ENCODE measurements around the gene MAPT. TPM values are rescaled to one million over a fixed set of nuclear protein-coding genes. Genes with fewer than 3 reads are reported as not detected.

The MAPT gene
- total and polyA plus RNA-seq, 2 of the 4 experiments (the other 2 are of a cell fraction), result 0.18 to 0.19 TPM

GRCh38 chr17:45982791-45983613 is 88.6 kb downstream of the MAPT start:
- no TSS peak for BruUV-seq (replicated peaks)
- no peak overlapping the region for H3K14ac ChIP-seq (replicated peaks; ENCODE audit: low read depth, low read length)
- H4K20me1 ChIP-seq (ENCODE audit: insufficient read depth, low read length), result no peaks in the 10 kb centered on the region; the same call in 1 of the 2 replicates
- no peak overlapping the region for H2BK120ac ChIP-seq (ENCODE audit: low read depth, low read length)
- no peaks in the 10 kb centered on the region for H3K79me1 ChIP-seq (ENCODE audit: low read depth in 1 of 2, low read length in 2 of 2)
- H2BK15ac ChIP-seq (ENCODE audit: low read depth, low read length), result no peak overlapping the region
- ChIA-PET POLR2A (ENCODE audit: unreplicated experiment) (no interaction called here), CTCF (no interaction called here)
- H3K4me1 ChIP-seq (ENCODE audit: control insufficient read depth, insufficient read depth, low read length), result no peaks in the 10 kb centered on the region
- H2AK5ac ChIP-seq (ENCODE audit: low read depth, low read length), result no peak overlapping the region
- dilution Hi-C loops (cut with HindIII; ENCODE audit: low sequenced_read_pairs, unreplicated experiment) (no loop called here), intact Hi-C loops (cut with micrococcal nuclease) (no loop called here), in situ Hi-C loops (cut with MboI; ENCODE audit: low sequenced_read_pairs) (no loop called here)
- no peak overlapping the region for H3K56ac ChIP-seq (ENCODE audit: extremely low read depth, insufficient read depth, low read length)
- H3K23ac ChIP-seq (ENCODE audit: low read depth, low read length), result no peak overlapping the region
- H4K8ac ChIP-seq (ENCODE audit: low read depth in 2 of 2, low read length in 2 of 2), result no peak overlapping the region
- no peak overlapping the region for H3K27ac ChIP-seq (ENCODE audit: insufficient read depth, low read length)
- no peak overlapping the region for H4K91ac ChIP-seq (ENCODE audit: insufficient read depth, low read depth, low read length)
- no peak overlapping the region for H2AFZ ChIP-seq (replicated peaks; ENCODE audit: low read length, poor library complexity)
- no peak for TF ChIP-seq MAFK (IDR thresholded peaks at IDR 0.05; ENCODE audit: low read depth, low read length)
- TF ChIP-seq FOS (IDR thresholded peaks at IDR 0.05; ENCODE audit: low read depth, low read length), result no peak
- TF ChIP-seq BHLHE40 (IDR thresholded peaks at IDR 0.05; ENCODE audit: low read depth, low read length), result no peak
- TF ChIP-seq ELK1 (IDR thresholded peaks at IDR 0.05; ENCODE audit: borderline replicate concordance, low read depth, low read length), result no peak
- TF ChIP-seq MXI1 (IDR thresholded peaks at IDR 0.05; ENCODE audit: borderline replicate concordance, low read depth, low read length), result no peak
- no peak for TF ChIP-seq RFX5 (IDR thresholded peaks at IDR 0.05; ENCODE audit: low read depth, low read length)
- no peak for TF ChIP-seq USF2 (IDR thresholded peaks at IDR 0.05; ENCODE audit: low read depth, low read length)
- no peak for TF ChIP-seq CEBPB (IDR thresholded peaks at IDR 0.05; ENCODE audit: low read depth, low read length)
- TF ChIP-seq POLR2A (IDR thresholded peaks at IDR 0.05; ENCODE audit: low read depth, low read length), result no peak
- no peak for TF ChIP-seq RCOR1 (IDR thresholded peaks at IDR 0.05; ENCODE audit: insufficient replicate concordance, low read length)
- no peak overlapping the region for H2BK5ac ChIP-seq (ENCODE audit: low read depth, low read length, poor library complexity, severe bottlenecking)
- no peak overlapping the region for H2BK20ac ChIP-seq (ENCODE audit: low read depth, low read length)
- DNase-seq, result no peak
- no peak overlapping the region for H3K4me3 ChIP-seq (ENCODE audit: insufficient read depth, low read depth, low read length)
- no peak overlapping the region for H3K9ac ChIP-seq (ENCODE audit: low read depth, low read length)
- H3K9me1 ChIP-seq (ENCODE audit: insufficient read depth, low read length), result no peaks in the 10 kb centered on the region
- H3K4me2 ChIP-seq (ENCODE audit: low read depth, low read length), result no peak overlapping the region
- peaks cover 55% of the 10 kb centered on the region for H3K27me3 ChIP-seq (ENCODE audit: control insufficient read depth, insufficient read depth, low read length)
- WGBS, 2 experiments (ENCODE audit: extremely low coverage in 2 of 2, insufficient read length in 1 of 2), result 76% methylated on average over 12 of the region's 41 CpGs; no CpG with 5 or more reads in 1 of the 2 experiments
- H3K4ac ChIP-seq (ENCODE audit: low read depth, low read length), result no peak overlapping the region
- H3K18ac ChIP-seq (ENCODE audit: low read depth, low read length), result no peak overlapping the region
- no peaks in the 10 kb centered on the region for H3K36me3 ChIP-seq (ENCODE audit: control insufficient read depth, insufficient read depth, low read length)
- no peaks in the 10 kb centered on the region for H3K9me3 ChIP-seq (ENCODE audit: control insufficient read depth, insufficient read depth, low read length)
- no peak overlapping the region for H4K5ac ChIP-seq (ENCODE audit: low read depth, low read length)
- H2AK9ac ChIP-seq (replicated peaks; ENCODE audit: low read depth, low read length, poor library complexity), result no peak overlapping the region
- ATAC-seq (ENCODE audit: low read depth), result no peak

Measured in IMR-90 (cell line).